Adipose tissue (tissue), 3 donors: Measurements from ENCODE around the gene STX1B. TPM values are rescaled to one million over a fixed set of nuclear protein-coding genes. Genes with fewer than 3 reads are reported as not detected.
"Not testable (repeated sequence)": the region's sequence is repeated elsewhere in the genome, so short reads cannot be mapped to it uniquely, and the experiment has no call there.

Source experiments
- H3K27ac ChIP-seq: one replicate; pipeline ENCODE4 v1.5.1; 2013; ENCODE audit warnings: low read depth, low read length
- WGBS, 3 donors: extraction: QIAGEN DNeasy Blood & Tissue Kit; methylation state at CpG; one replicate each; pipeline ENCODE4 v1.1.7; 2013; 5-methylcytosine and 5-hydroxymethylcytosine counted together
- polyA plus RNA-seq, 3 donors: library from polyadenylated mRNA; stranded (reverse); fragments of 200-250 nt; gene quantifications; one replicate each; pipeline ENCODE4 v1.2.3, GENCODE V29; 2013
- donor health status: healthy with polysubstance abuse.
- donor health status: Bipolar disorder and iron deficiency.
- donor health status: healthy.

STX1B gene
- polyA plus RNA-seq, 3 donors = 0.11 to 0.98 (median 0.18) TPM

DNA sequence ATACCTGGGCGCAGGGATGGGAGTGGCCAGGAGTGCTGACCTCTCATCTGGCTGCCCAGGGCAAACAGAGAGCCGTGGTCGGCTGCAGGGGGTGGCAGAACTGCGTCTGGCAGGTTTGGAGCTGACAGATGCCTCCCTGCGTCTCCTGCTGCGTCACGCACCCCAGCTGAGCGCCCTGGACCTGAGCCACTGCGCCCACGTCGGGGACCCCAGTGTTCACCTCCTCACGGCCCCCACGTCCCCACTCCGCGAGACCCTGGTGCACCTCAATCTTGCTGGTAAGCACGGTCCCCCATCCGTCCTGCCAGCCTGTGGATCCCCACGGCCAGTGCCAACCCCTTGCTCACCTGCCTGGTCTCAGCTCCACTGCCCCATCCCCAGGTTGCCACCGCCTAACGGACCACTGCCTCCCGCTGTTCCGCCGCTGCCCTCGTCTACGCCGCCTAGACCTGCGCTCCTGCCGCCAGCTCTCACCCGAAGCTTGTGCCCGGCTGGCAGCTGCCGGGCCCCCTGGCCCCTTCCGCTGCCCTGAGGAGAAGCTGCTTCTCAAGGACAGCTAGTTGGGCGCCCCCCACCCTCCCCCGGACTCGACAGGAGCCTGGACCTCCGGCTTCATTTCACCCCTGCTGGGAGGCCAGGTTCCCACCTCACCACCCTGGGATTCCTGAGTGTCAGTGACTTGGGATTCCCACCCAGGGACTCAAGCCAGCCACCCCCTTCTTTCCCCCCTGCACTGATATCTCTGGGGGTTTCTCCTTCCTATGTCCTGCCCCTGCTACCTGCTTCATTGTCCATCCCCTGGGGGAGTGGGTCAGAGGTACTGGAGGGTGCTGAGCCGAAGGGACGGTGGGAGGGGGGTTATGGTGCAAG lies 63.5 kb downstream of the STX1B start:
- no peak overlapping the region for H3K27ac ChIP-seq
- 89 to 92% (median 92%) methylated on average over 32 to 38 of the region's 38 CpGs for WGBS, 3 donors

DNA sequence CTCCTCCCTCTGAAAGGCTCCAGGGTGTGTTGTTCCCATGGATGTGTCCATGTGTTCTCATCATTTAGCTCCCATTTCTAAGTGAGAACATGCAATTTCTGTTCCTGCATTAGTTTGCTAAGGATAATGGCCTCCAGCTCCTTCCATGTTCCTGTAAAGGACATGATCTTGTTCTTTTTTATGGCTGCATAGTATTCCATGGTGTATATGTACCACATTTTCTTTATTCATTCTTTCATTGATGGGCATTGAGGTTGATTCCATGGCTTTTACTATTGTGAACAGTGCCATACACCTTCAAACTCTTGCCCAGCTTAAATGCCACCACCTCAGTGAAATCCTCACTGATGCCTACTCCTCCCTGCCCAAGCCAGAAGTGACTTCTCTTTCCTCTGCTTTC lies 66.1 kb downstream of the STX1B start:
- H3K27ac ChIP-seq = no peak overlapping the region

- no peak overlapping the region for H3K27ac ChIP-seq
- 53 to 91% (median 76%) methylated on average over 4 of the region's 4 CpGs for WGBS, 3 donors
Measured at GRCh38 chr16:30942426-30942806, 68.0 kb downstream of the STX1B start.

GRCh38 chr16:30941600-30942425 lies 68.6 kb downstream of the STX1B start:
- 19 to 22% (median 19%) methylated on average over 15 of the region's 15 CpGs for WGBS, 3 donors
- H3K27ac ChIP-seq = no peak overlapping the region

DNA sequence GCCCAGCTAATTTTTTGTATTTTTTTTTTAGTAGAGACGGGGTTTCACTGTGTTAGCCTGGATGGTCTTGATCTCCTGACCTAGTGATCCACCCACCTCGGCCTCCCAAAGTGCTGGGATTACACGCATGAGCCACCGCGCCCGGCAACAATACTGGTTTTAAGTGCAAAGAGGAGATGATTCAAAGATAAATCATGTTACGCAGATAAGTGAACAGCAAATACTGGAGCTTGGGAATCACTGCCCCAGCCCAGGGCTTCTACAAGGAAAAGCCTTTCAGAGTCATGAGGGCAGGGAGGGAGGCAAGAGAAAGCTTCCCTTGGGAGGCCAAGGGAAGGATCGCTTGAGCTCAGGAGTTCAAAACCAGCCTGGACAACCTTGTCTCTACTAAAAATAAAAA lies 70.9 kb downstream of the STX1B start:
- H3K27ac ChIP-seq = not testable (repeated sequence)
- 94 to 96% (median 95%) methylated on average over 8 of the region's 8 CpGs for WGBS, 3 donors

Other genes with a start within 250 kb of the STX1B start
- gene CFAP119, start 248.6 kb downstream of the STX1B start, polyA plus RNA-seq = 1 to 10 TPM; 1.5 to 3.8 (median 1.6) TPM
- gene RNF40, start 248.3 kb downstream of the STX1B start, polyA plus RNA-seq = 10 to 100 TPM; 26.3 to 65.7 (median 39.7) TPM
- 1 to 10 TPM; 3.4 to 6.2 (median 5.6) TPM for gene ZNF629, start 223.4 kb downstream of the STX1B start, polyA plus RNA-seq
- gene BCL7C, start 116.6 kb downstream of the STX1B start, polyA plus RNA-seq = 10 to 100 TPM; 11.8 to 52.1 (median 22.0) TPM
- gene CTF1, start 114.0 kb downstream of the STX1B start, polyA plus RNA-seq = 1 to 10 TPM; 1.9 to 9.2 (median 5.8) TPM
- gene FBXL19, start 87.1 kb downstream of the STX1B start, polyA plus RNA-seq = 1 to 10 TPM; 3.6 to 9.1 (median 5.3) TPM
- gene ORAI3, start 61.6 kb downstream of the STX1B start, polyA plus RNA-seq = 10 to 100 TPM; 11.3 to 16.3 (median 14.6) TPM
- 10 to 100 TPM in 2 of 3 donors, 1 to 10 TPM in 1; 5.1 to 13.0 (median 10.8) TPM for gene SETD1A, start 52.9 kb downstream of the STX1B start, polyA plus RNA-seq
- gene HSD3B7, start 25.4 kb downstream of the STX1B start, polyA plus RNA-seq = 10 to 100 TPM; 23.3 to 31.2 (median 26.8) TPM
- 10 to 100 TPM; 31.8 to 83.0 (median 66.8) TPM for gene STX4, start 22.9 kb upstream of the STX1B start, polyA plus RNA-seq
- gene ZNF668, start 63.6 kb upstream of the STX1B start, polyA plus RNA-seq = 1 to 10 TPM; 3.3 to 7.1 (median 6.3) TPM
- gene ZNF646, start 63.8 kb upstream of the STX1B start, polyA plus RNA-seq = 1 to 10 TPM; 4.8 to 5.2 (median 5.2) TPM
- gene PRSS53, start 78.3 kb upstream of the STX1B start, polyA plus RNA-seq = 1 to 10 TPM in 1 of 3 donors, under 1 TPM in 2; 0.45 to 2.4 (median 0.88) TPM
- 100 to 1,000 TPM; 106 to 132 (median 113) TPM for gene VKORC1, start 84.2 kb upstream of the STX1B start, polyA plus RNA-seq
- gene BCKDK, start 97.7 kb upstream of the STX1B start, polyA plus RNA-seq = 10 to 100 TPM; 31.4 to 79.6 (median 45.4) TPM
- gene KAT8, start 107.0 kb upstream of the STX1B start, polyA plus RNA-seq = 10 to 100 TPM; 37.6 to 41.5 (median 39.9) TPM
- 100 to 1,000 TPM in 1 of 3 donors, 10 to 100 TPM in 1, 1 to 10 TPM in 1; 1.3 to 159 (median 11.2) TPM for gene PRSS8, start 125.1 kb upstream of the STX1B start, polyA plus RNA-seq
- 1 to 10 TPM; 2.4 to 3.8 (median 3.4) TPM for gene PRSS36, start 139.4 kb upstream of the STX1B start, polyA plus RNA-seq
- gene FUS, start 169.5 kb upstream of the STX1B start, polyA plus RNA-seq = 100 to 1,000 TPM in 2 of 3 donors, 10 to 100 TPM in 1; 79.6 to 236 (median 213) TPM
- 10 to 100 TPM; 12.2 to 50.5 (median 25.8) TPM for gene PYCARD, start 192.1 kb upstream of the STX1B start, polyA plus RNA-seq
- under 1 TPM; 0.09 to 0.12 (median 0.11) TPM for gene TRIM72, start 203.5 kb upstream of the STX1B start, polyA plus RNA-seq
- gene PYDC1, start 206.5 kb upstream of the STX1B start, polyA plus RNA-seq = not detected
- 10 to 100 TPM in 1 of 3 donors, 1 to 10 TPM in 2; 1.4 to 15.6 (median 7.8) TPM for gene ITGAM, start 249.3 kb upstream of the STX1B start, polyA plus RNA-seq